T-helper 2 cell treated with Interferon-gamma antibody and Interleukin-4, amounts not matched to agents 5 μg/mL and 100 μg/mL, for 36 hours (primary cell): Measurements from ENCODE around the gene OR13C9.
"Not testable (repeated sequence)": the region's sequence is repeated elsewhere in the genome, so short reads cannot be mapped to it uniquely, and the experiment has no call there.

Source experiments
- DNase-seq: peaks from one replicate; pipeline ENCODE4 v3.0.0; 2021; ENCODE audit warnings: low spot score
- H3K27ac Mint-ChIP-seq: one replicate; pipeline ENCODE4 v1.8.0; 2021; ENCODE audit warnings: mild to moderate bottlenecking, mixed read lengths
- H3K27me3 Mint-ChIP-seq: one replicate; pipeline ENCODE4 v1.8.0; 2021; ENCODE audit warnings: low read depth, mixed read lengths
- H3K36me3 Mint-ChIP-seq: one replicate; pipeline ENCODE4 v1.8.0; 2021; ENCODE audit warnings: low read depth, mixed read lengths
- H3K4me1 Mint-ChIP-seq: one replicate; pipeline ENCODE4 v1.8.0; 2021; ENCODE audit warnings: low read depth, mixed read lengths
- H3K4me3 Mint-ChIP-seq: one replicate; pipeline ENCODE4 v1.8.0; 2022; ENCODE audit warnings: mild to moderate bottlenecking, moderate library complexity, mixed read lengths
- H3K9me3 Mint-ChIP-seq: one replicate; pipeline ENCODE4 v1.8.0; 2021; ENCODE audit warnings: mixed read lengths

Gene OR13C9

GRCh38 chr9:104618104-104618503 lies at the start of gene OR13C9:
Gene OR13C9, minus strand, starts transcription at chr9:104618204. Its CDS starts 0 bp downstream, at chr9:104618204.
- H3K9me3 Mint-ChIP-seq: no peaks in the 10 kb centered on the region
- H3K4me3 Mint-ChIP-seq: no peak within 1 kb of the TSS
- H3K27me3 Mint-ChIP-seq: no peaks in the 10 kb centered on the region
- DNase-seq: no peak
- H3K4me1 Mint-ChIP-seq: no peaks in the 10 kb centered on the region
- no peaks in the 10 kb centered on the region for H3K36me3 Mint-ChIP-seq
- H3K27ac Mint-ChIP-seq: no peak within 1 kb of the TSS

GRCh38 chr9:104658496-104659195 lies 40.6 kb upstream of the OR13C9 start:
- Mint-ChIP-seq H3K27ac (no peak overlapping the region), H3K4me1 (no peaks in the 10 kb centered on the region), H3K9me3 (peaks cover 2% of the 10 kb centered on the region), H3K4me3 (no peak overlapping the region), H3K27me3 (no peaks in the 10 kb centered on the region), H3K36me3 (no peaks in the 10 kb centered on the region)
- DNase-seq: no peak

GRCh38 chr9:104635456-104635855 lies 17.5 kb upstream of the OR13C9 start:
- peaks cover 11% of the 10 kb centered on the region for H3K9me3 Mint-ChIP-seq
- DNase-seq: no peak
- no peak overlapping the region for H3K4me3 Mint-ChIP-seq
- H3K27ac Mint-ChIP-seq: no peak overlapping the region
- no peaks in the 10 kb centered on the region for H3K4me1 Mint-ChIP-seq
- no peaks in the 10 kb centered on the region for H3K36me3 Mint-ChIP-seq
- no peaks in the 10 kb centered on the region for H3K27me3 Mint-ChIP-seq

- Mint-ChIP-seq H3K27ac (no peak overlapping the region), H3K4me3 (no peak overlapping the region), H3K4me1 (no peaks in the 10 kb centered on the region), H3K36me3 (no peaks in the 10 kb centered on the region), H3K27me3 (no peaks in the 10 kb centered on the region), H3K9me3 (peaks cover 11% of the 10 kb centered on the region)
- DNase-seq: no peak
Observed at GRCh38 chr9:104633976-104634520, 16.0 kb upstream of the OR13C9 start.

GRCh38 chr9:104625964-104626363 lies 8.0 kb upstream of the OR13C9 start:
- DNase-seq: not testable (repeated sequence)

GRCh38 chr9:104617418-104617817 lies 586 bp downstream of the OR13C9 start:
- Mint-ChIP-seq H3K4me3 (no peak overlapping the region), H3K36me3 (no peaks in the 10 kb centered on the region), H3K27me3 (no peaks in the 10 kb centered on the region), H3K4me1 (no peaks in the 10 kb centered on the region), H3K9me3 (no peaks in the 10 kb centered on the region), H3K27ac (no peak overlapping the region)
- DNase-seq: no peak

More at GRCh38 chr9:104625964-104626363, 8.0 kb upstream of the OR13C9 start:
- not testable (repeated sequence) for H3K36me3 Mint-ChIP-seq, H3K4me3 Mint-ChIP-seq, H3K4me1 Mint-ChIP-seq, H3K27me3 Mint-ChIP-seq, H3K27ac Mint-ChIP-seq, H3K9me3 Mint-ChIP-seq

GRCh38 chr9:104611213-104611612 lies 6.8 kb downstream of the OR13C9 start:
- H3K4me1 Mint-ChIP-seq: no peaks in the 10 kb centered on the region
- no peak overlapping the region for H3K27ac Mint-ChIP-seq

GRCh38 chr9:104608336-104608735 lies 9.7 kb downstream of the OR13C9 start:
- no peaks in the 10 kb centered on the region for H3K36me3 Mint-ChIP-seq

More at GRCh38 chr9:104611213-104611612, 6.8 kb downstream of the OR13C9 start:
- H3K36me3 Mint-ChIP-seq: no peaks in the 10 kb centered on the region
- no peaks in the 10 kb centered on the region for H3K27me3 Mint-ChIP-seq
- no peak for DNase-seq
- no peaks in the 10 kb centered on the region for H3K9me3 Mint-ChIP-seq
- no peak overlapping the region for H3K4me3 Mint-ChIP-seq

GRCh38 chr9:104606152-104606551 lies 11.9 kb downstream of the OR13C9 start:
- H3K36me3 Mint-ChIP-seq: no peaks in the 10 kb centered on the region
- H3K4me1 Mint-ChIP-seq: no peaks in the 10 kb centered on the region
- H3K27ac Mint-ChIP-seq: no peak overlapping the region
- H3K9me3 Mint-ChIP-seq: no peaks in the 10 kb centered on the region
- DNase-seq: no peak
- H3K4me3 Mint-ChIP-seq: no peak overlapping the region
- no peaks in the 10 kb centered on the region for H3K27me3 Mint-ChIP-seq

More at GRCh38 chr9:104608336-104608735, 9.7 kb downstream of the OR13C9 start:
- Mint-ChIP-seq H3K27me3 (no peaks in the 10 kb centered on the region), H3K27ac (no peak overlapping the region), H3K4me3 (no peak overlapping the region), H3K9me3 (no peaks in the 10 kb centered on the region), H3K4me1 (no peaks in the 10 kb centered on the region)
- no peak for DNase-seq

- H3K27me3 Mint-ChIP-seq, H3K4me3 Mint-ChIP-seq, H3K27ac Mint-ChIP-seq, H3K4me1 Mint-ChIP-seq, H3K36me3 Mint-ChIP-seq, H3K9me3 Mint-ChIP-seq, DNase-seq: not testable (repeated sequence)
Observed at GRCh38 chr9:104605527-104605926, 12.5 kb downstream of the OR13C9 start, which contains the start of gene OR13C2. Gene OR13C2, minus strand, starts transcription at chr9:104605627. Its CDS starts 0 bp downstream, at chr9:104605627.

GRCh38 chr9:104604801-104605200 lies 13.2 kb downstream of the OR13C9 start:
- H3K4me1 Mint-ChIP-seq: no peaks in the 10 kb centered on the region
- DNase-seq: no peak
- H3K27ac Mint-ChIP-seq: no peak overlapping the region
- H3K36me3 Mint-ChIP-seq: no peaks in the 10 kb centered on the region
- H3K27me3 Mint-ChIP-seq: no peaks in the 10 kb centered on the region
- H3K9me3 Mint-ChIP-seq: no peaks in the 10 kb centered on the region
- no peak overlapping the region for H3K4me3 Mint-ChIP-seq

GRCh38 chr9:104599313-104599712 lies 18.7 kb downstream of the OR13C9 start, which contains the start of gene OR13C5:
Gene OR13C5, minus strand, starts transcription at chr9:104599413. Its CDS starts 0 bp downstream, at chr9:104599413.
- H3K4me3 Mint-ChIP-seq, H3K36me3 Mint-ChIP-seq, DNase-seq, H3K4me1 Mint-ChIP-seq, H3K27ac Mint-ChIP-seq, H3K27me3 Mint-ChIP-seq, H3K9me3 Mint-ChIP-seq: not testable (repeated sequence)

- not testable (repeated sequence) for H3K36me3 Mint-ChIP-seq, H3K27ac Mint-ChIP-seq
Observed at GRCh38 chr9:104598749-104599148, 19.3 kb downstream of the OR13C9 start.

GRCh38 chr9:104589626-104590025 lies 28.4 kb downstream of the OR13C9 start:
- H3K27me3 Mint-ChIP-seq: no peaks in the 10 kb centered on the region
- no peak overlapping the region for H3K27ac Mint-ChIP-seq
- H3K4me3 Mint-ChIP-seq: no peak overlapping the region
- no peaks in the 10 kb centered on the region for H3K9me3 Mint-ChIP-seq
- no peaks in the 10 kb centered on the region for H3K4me1 Mint-ChIP-seq
- no peak for DNase-seq
- no peaks in the 10 kb centered on the region for H3K36me3 Mint-ChIP-seq

More at GRCh38 chr9:104598749-104599148, 19.3 kb downstream of the OR13C9 start:
- H3K27me3 Mint-ChIP-seq, H3K4me1 Mint-ChIP-seq, H3K4me3 Mint-ChIP-seq, DNase-seq, H3K9me3 Mint-ChIP-seq: not testable (repeated sequence)
